Muscle layer of duodenum (tissue), 2 donors: ENCODE measurements around the gene FAM20C.

ENCODE experiments used
- H3K27ac ChIP-seq: one replicate; pipeline ENCODE4 v1.7.0; 2013; ENCODE audit warnings: mild to moderate bottlenecking, low read length
- H3K27me3 ChIP-seq: one replicate; pipeline ENCODE4 v1.7.0; 2013; ENCODE audit warnings: low read depth, mild to moderate bottlenecking, control low read depth, low read length
- H3K36me3 ChIP-seq, 2 donors: one replicate each; pipeline ENCODE4 v1.7.0; 2013; ENCODE audit warnings: low read length in 2 of 2, control low read depth in 1 of 2, mild to moderate bottlenecking in 1 of 2; ENCODE audit not compliant: insufficient read depth in 2 of 2, control insufficient read depth in 1 of 2
- H3K4me1 ChIP-seq, 2 donors: one replicate each; pipeline ENCODE4 v1.7.0; 2013; ENCODE audit warnings: low read length in 2 of 2, mild to moderate bottlenecking in 2 of 2, control low read depth in 1 of 2, moderate library complexity in 1 of 2; ENCODE audit not compliant: insufficient read depth in 2 of 2, control insufficient read depth in 1 of 2
- H3K4me3 ChIP-seq, 2 donors: one replicate each; pipeline ENCODE4 v1.7.0; 2013; ENCODE audit warnings: low read length in 2 of 2, low read depth in 1 of 2, mild to moderate bottlenecking in 1 of 2
- H3K9me3 ChIP-seq, 2 donors: one replicate each; pipeline ENCODE4 v1.7.0; 2013; ENCODE audit warnings: low read length in 2 of 2, control low read depth in 1 of 2, mild to moderate bottlenecking in 1 of 2; ENCODE audit not compliant: control insufficient read depth in 1 of 2
- donor health status: healthy.

The FAM20C gene

GRCh38 chr7:247181-247580 is 54.8 kb downstream of the FAM20C start:
- H3K9me3 ChIP-seq = no peaks in the 10 kb centered on the region
- no peaks in the 10 kb centered on the region for H3K27me3 ChIP-seq
- H3K4me3 ChIP-seq = no peak overlapping the region
- H3K36me3 ChIP-seq = peaks cover 14 to 58% of the 10 kb centered on the region in 2 donors
- H3K4me1 ChIP-seq = no peaks in the 10 kb centered on the region
- H3K27ac ChIP-seq = no peak overlapping the region

GRCh38 chr7:247636-248035 is 55.3 kb downstream of the FAM20C start:
- Histone ChIP-seq H3K4me3 (no peak overlapping the region), H3K4me1 (no peaks in the 10 kb centered on the region), H3K27ac (no peak overlapping the region), H3K27me3 (no peaks in the 10 kb centered on the region), H3K9me3 (no peaks in the 10 kb centered on the region), H3K36me3 (peaks cover 15 to 63% of the 10 kb centered on the region in 2 donors)

GRCh38 chr7:248732-249435 is 56.5 kb downstream of the FAM20C start:
- no peaks in the 10 kb centered on the region for H3K4me1 ChIP-seq
- H3K36me3 ChIP-seq = peaks cover 22 to 75% of the 10 kb centered on the region in 2 donors
- H3K9me3 ChIP-seq = no peaks in the 10 kb centered on the region
- no peak overlapping the region for H3K4me3 ChIP-seq
- no peak overlapping the region for H3K27ac ChIP-seq
- no peaks in the 10 kb centered on the region for H3K27me3 ChIP-seq

- Histone ChIP-seq H3K4me3 (no peak overlapping the region), H3K27ac (no peak overlapping the region), H3K36me3 (peaks cover 32 to 83% of the 10 kb centered on the region in 2 donors), H3K4me1 (no peaks in the 10 kb centered on the region), H3K27me3 (no peaks in the 10 kb centered on the region), H3K9me3 (no peaks in the 10 kb centered on the region)
Observed at GRCh38 chr7:249989-250388, 57.6 kb downstream of the FAM20C start.

- no peak overlapping the region for H3K4me3 ChIP-seq
- no peak overlapping the region for H3K27ac ChIP-seq
- peaks cover 32 to 89% of the 10 kb centered on the region in 2 donors for H3K36me3 ChIP-seq
- H3K4me1 ChIP-seq = no peaks in the 10 kb centered on the region
- H3K9me3 ChIP-seq = no peaks in the 10 kb centered on the region
- H3K27me3 ChIP-seq = no peaks in the 10 kb centered on the region
Observed at GRCh38 chr7:250523-250922, 58.2 kb downstream of the FAM20C start.

- Histone ChIP-seq H3K27me3 (no peaks in the 10 kb centered on the region), H3K36me3 (peaks cover 32 to 93% of the 10 kb centered on the region in 2 donors), H3K4me3 (no peak overlapping the region), H3K27ac (no peak overlapping the region), H3K4me1 (no peaks in the 10 kb centered on the region), H3K9me3 (no peaks in the 10 kb centered on the region)
Observed at GRCh38 chr7:251005-251404, 58.6 kb downstream of the FAM20C start.

GRCh38 chr7:251446-252175 is 59.2 kb downstream of the FAM20C start:
- Histone ChIP-seq H3K36me3 (peaks cover 33 to 96% of the 10 kb centered on the region in 2 donors), H3K4me1 (no peaks in the 10 kb centered on the region), H3K27ac (no peak overlapping the region), H3K9me3 (no peaks in the 10 kb centered on the region), H3K27me3 (no peaks in the 10 kb centered on the region), H3K4me3 (no peak overlapping the region)

GRCh38 chr7:252216-252965 is 60.0 kb downstream of the FAM20C start:
- Histone ChIP-seq H3K27ac (no peak overlapping the region), H3K36me3 (peaks cover 38 to 96% of the 10 kb centered on the region in 2 donors), H3K27me3 (no peaks in the 10 kb centered on the region), H3K4me3 (no peak overlapping the region), H3K4me1 (no peaks in the 10 kb centered on the region), H3K9me3 (no peaks in the 10 kb centered on the region)

- Histone ChIP-seq H3K4me3 (no peak overlapping the region), H3K27ac (no peak overlapping the region), H3K9me3 (no peaks in the 10 kb centered on the region), H3K4me1 (no peaks in the 10 kb centered on the region), H3K27me3 (no peaks in the 10 kb centered on the region), H3K36me3 (peaks cover 38 to 92% of the 10 kb centered on the region in 2 donors)
Observed at GRCh38 chr7:252981-253380, 60.6 kb downstream of the FAM20C start.

GRCh38 chr7:253581-254336 is 61.4 kb downstream of the FAM20C start:
- H3K36me3 ChIP-seq = peaks cover 41 to 88% of the 10 kb centered on the region in 2 donors
- no peak overlapping the region for H3K27ac ChIP-seq
- no peaks in the 10 kb centered on the region for H3K9me3 ChIP-seq
- H3K4me1 ChIP-seq = no peaks in the 10 kb centered on the region
- no peaks in the 10 kb centered on the region for H3K27me3 ChIP-seq
- no peak overlapping the region for H3K4me3 ChIP-seq
